Activated T-cell treated with anti-CD3 and anti-CD28 coated beads for 1 hour (primary cell): ENCODE data around the gene RING1.
"Not testable (repeated sequence)": the region's sequence is repeated elsewhere in the genome, so short reads cannot be mapped to it uniquely, and the experiment has no call there.

Source experiments
- DNase-seq: peaks from one replicate; pipeline ENCODE4 v3.0.0-alpha.2; 2020; ENCODE audit warnings: low read depth

Gene RING1

GRCh38 chr6:33206027-33206863 is 2.1 kb upstream of the RING1 start:
- no peak for DNase-seq

GRCh38 chr6:33206864-33207551 is 1.3 kb upstream of the RING1 start:
- DNase-seq = no peak

DNA sequence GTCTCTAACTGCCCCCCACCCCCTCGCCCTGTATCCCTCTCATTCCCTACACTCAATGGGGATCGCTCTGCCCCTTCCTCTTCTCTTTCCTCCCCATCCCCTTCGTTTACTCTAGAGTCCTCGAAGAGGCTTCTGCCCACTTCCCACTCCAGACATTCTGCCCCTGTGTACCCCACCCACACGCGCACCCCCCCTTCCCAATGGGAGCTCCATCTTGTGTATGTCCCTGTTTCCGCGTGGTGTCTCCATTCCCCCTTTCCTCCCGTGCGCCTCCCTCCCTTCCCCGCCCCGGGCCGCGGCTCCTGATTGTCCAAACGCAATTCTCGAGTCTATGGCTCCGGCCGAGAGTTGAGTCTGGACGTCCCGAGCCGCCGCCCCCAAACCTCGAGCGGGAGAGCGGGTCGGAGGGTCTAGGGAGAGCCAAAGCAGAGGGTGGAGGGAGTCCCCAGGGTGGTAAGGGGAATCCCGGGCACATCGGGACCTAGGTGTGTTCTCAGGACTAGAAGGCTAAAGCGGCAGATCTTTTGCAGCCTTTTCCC is 679 bp upstream of the RING1 start:
- DNase-seq = no peak

DNA sequence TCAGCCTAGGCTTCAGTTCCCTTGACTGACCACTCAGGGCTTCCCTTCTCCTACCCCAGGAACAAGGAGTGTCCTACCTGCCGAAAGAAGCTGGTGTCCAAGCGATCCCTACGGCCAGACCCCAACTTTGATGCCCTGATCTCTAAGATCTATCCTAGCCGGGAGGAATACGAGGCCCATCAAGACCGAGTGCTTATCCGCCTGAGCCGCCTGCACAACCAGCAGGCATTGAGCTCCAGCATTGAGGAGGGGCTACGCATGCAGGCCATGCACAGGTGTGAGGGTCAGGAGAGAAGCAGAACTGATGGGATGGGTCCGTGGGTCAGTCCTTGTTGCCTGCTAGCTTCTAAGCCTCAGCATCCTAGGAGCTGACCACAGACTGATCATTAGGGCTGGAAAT is 1.6 kb downstream of the RING1 start:
- no peak for DNase-seq

- no peak for DNase-seq
These were observed 2.8 kb downstream of the RING1 start for GRCh38 chr6:33211136-33211535.

DNA sequence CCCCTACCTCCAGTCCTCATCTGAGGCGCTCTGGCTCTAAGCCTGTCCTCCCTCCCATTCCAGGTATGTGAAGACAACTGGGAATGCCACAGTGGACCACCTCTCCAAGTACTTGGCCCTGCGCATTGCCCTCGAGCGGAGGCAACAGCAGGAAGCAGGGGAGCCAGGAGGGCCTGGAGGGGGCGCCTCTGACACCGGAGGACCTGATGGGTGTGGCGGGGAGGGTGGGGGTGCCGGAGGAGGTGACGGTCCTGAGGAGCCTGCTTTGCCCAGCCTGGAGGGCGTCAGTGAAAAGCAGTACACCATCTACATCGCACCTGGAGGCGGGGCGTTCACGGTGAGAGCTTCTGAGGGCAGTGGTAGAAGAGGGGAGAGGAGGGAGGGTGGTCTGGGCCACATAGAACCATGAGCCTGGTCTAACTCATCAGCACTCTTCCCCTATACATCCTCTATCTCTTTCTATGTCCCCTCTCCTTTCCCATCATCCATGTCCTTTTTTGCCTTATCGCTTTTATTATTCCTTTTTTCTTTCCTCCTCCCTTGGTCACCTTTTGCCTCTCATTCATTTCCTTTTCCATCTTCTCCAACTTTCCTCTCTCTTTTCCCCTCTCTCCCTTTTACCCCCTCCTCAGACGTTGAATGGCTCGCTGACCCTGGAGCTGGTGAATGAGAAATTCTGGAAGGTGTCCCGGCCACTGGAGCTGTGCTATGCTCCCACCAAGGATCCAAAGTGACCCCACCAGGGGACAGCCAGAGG is 3.5 kb downstream of the RING1 start:
- no peak for DNase-seq

GRCh38 chr6:33212857-33213165 is 4.5 kb downstream of the RING1 start:
- DNase-seq = no peak

DNA sequence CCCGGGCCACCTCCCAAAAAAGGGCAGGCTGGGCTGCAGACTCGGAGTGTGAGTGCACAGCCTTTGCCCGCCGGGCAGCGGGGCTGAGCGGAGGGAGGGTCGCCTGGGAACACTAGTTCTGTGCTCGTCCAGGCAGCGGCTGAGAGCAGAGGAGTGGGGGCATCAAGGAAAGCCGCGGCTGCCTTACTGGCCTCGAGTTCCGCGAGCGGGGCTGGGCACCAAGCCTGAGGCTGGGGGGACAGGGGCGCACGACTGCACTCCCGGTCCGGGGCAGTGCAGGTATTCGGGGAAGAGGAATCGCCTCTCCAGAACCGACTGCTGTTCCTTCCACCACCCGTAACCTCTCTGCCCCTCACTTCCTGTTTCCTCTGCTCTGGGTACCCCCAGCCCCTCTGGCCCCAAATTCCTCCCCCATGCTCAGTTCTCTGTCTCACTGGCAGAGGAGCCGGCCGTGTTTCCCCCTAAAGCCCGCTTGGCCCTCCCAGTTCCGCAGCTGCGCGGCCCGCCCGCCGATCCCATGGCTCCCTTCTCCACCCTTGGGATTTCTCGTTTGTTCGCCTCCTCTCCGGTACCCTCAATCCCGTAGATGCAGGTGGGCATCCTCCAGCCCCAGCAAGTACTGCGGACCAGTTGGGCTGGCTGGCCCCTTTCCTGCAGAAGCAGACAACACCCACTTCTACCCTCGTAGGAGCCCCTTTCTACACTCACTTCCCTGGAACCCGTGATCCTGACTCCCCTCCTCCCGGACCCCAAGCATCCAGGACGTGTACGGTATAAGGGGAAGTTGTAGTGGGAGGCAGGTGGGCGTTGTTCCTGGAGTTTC is 5.1 kb downstream of the RING1 start:
- no peak for DNase-seq

- no peak for DNase-seq
These were observed 5.7 kb downstream of the RING1 start for GRCh38 chr6:33213989-33214335.

GRCh38 chr6:33215271-33216116 is 7.2 kb downstream of the RING1 start:
- DNase-seq = no peak

DNA sequence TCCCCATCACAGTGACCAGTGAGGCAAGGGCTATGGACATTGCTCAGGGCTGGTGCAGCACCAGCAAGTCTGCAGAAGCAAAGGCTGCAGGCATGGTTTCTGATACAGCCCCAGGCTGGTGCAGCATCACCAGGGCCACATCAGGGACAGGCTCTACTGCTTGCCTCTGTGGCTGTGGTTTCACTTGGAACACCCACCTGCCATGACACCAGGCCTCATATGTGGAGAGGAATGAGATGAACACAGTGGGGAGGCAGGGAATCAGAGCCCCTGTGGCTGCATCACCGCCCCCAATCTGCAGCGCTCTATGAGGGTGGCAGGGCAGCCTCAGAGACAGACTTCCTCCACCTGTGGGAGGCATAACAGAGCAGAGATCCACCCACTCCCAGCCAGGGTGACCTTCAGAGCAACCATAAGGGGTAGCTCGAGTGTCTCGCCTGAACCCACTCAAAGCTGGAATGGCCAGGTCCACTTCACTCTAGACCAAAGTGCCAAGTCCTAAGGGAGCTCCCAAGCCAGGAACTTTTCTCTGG is 7.9 kb downstream of the RING1 start:
- no peak for DNase-seq

GRCh38 chr6:33217246-33217645 is 8.9 kb downstream of the RING1 start:
- no peak for DNase-seq

DNA sequence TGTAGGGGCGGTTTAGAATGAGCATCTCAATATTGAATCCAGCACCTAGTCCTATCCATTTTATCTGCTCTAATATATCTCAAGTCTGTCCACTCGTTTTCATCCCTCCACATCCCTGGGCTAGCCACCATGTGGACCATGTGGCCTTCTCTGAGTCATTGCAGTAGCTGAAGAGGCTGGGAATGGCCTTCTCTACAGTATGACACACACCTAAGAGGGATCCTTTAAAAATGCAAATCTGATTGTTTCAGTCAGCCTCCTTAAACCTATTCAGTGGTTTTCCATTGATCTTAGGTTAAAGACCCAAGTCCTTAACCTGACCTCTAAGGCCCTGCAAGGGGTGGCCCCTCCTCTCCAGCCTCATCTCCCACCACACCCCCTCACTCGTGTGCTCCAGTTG is 9.4 kb downstream of the RING1 start:
- no peak for DNase-seq

- not testable (repeated sequence) for DNase-seq
These were observed 18.3 kb downstream of the RING1 start for GRCh38 chr6:33226503-33227120.

- DNase-seq = no peak
These were observed 26.9 kb downstream of the RING1 start for GRCh38 chr6:33235221-33235634.

- no peak for DNase-seq
These were observed 28.0 kb downstream of the RING1 start for GRCh38 chr6:33236328-33236727.

- no peak for DNase-seq
These were observed 28.6 kb downstream of the RING1 start for GRCh38 chr6:33236852-33237251.

GRCh38 chr6:33237741-33238140 is 29.4 kb downstream of the RING1 start:
- DNase-seq = no peak

GRCh38 chr6:33241968-33242367 is 33.7 kb downstream of the RING1 start:
- no peak for DNase-seq

GRCh38 chr6:33243476-33243875 is 35.2 kb downstream of the RING1 start:
- DNase-seq = no peak
